ENCODE results near the gene PRKD1. TPM values are rescaled to one million over a fixed set of nuclear protein-coding genes. Genes with fewer than 3 reads are reported as not detected.

Gene PRKD1
- total and polyA plus RNA-seq, 10 of the 15 experiments (the other 5 are each of a cell fraction or from before 2014, with no cell fraction given), result 0.02 to 0.56 TPM; not detected in 8

GRCh38 chr14:29579838-29580237 lies 347.8 kb downstream of the PRKD1 start:
- no peaks in the 10 kb centered on the region for H3K4me1 ChIP-seq (ENCODE audit: control insufficient read depth, insufficient read depth, low read length)
- POLR2A ChIA-PET, result no interaction called here
- 14% methylated on average over 3 of the region's 3 CpGs for WGBS (ENCODE audit: insufficient coverage, insufficient replicate concordance, low lambda C conversion rate, missing lambda C conversion rate)
- CTCF ChIA-PET, result no interaction called here
- no peak overlapping the region for H3K27ac ChIP-seq (ENCODE audit: control insufficient read depth, insufficient read depth)
- SMC1A ChIA-PET (ENCODE audit: uncharacterized antibody, unreplicated experiment), result no interaction called here
- no peak for TF ChIP-seq REST (IDR thresholded peaks at IDR 0.05; ENCODE audit: low read depth, low read length)
- no peak for TF ChIP-seq ZNF217 (IDR thresholded peaks at IDR 0.05)
- FAIRE-seq (no peak), ATAC-seq (no peak), DNase-seq (ENCODE audit: low read depth, low spot score) (no peak)
- H4K20me1 ChIP-seq (ENCODE audit: control insufficient read depth, insufficient read depth), result no peaks in the 10 kb centered on the region
- H2AFZ ChIP-seq (ENCODE audit: control insufficient read depth, low read depth, low read length), result no peak overlapping the region
- in situ Hi-C loops (cut with MboI), result no loop called here
- H3K36me3 ChIP-seq (ENCODE audit: control insufficient read depth in 2 of 2, insufficient read depth in 2 of 2, low read length in 1 of 2), result no peaks in the 10 kb centered on the region
- H3K9me3 ChIP-seq (replicated peaks; ENCODE audit: control insufficient read depth, insufficient read depth, low read length), result no peaks in the 10 kb centered on the region
- no peaks in the 10 kb centered on the region for H3K79me2 ChIP-seq (ENCODE audit: control insufficient read depth, insufficient read depth, low read length)
- H3K4me2 ChIP-seq (ENCODE audit: control insufficient read depth, insufficient read depth), result no peak overlapping the region
- BruUV-seq (replicated peaks), result no TSS peak
- H3K27me3 ChIP-seq (replicated peaks in 1 of 2; ENCODE audit: control insufficient read depth in 2 of 2, insufficient read depth in 2 of 2, low read length in 1 of 2), result no peaks in the 10 kb centered on the region
- intact Hi-C loops (cut with micrococcal nuclease; ENCODE audit: unreplicated experiment), result no loop called here
- RAD21 ChIA-PET (ENCODE audit: unreplicated experiment), result no interaction called here
- no peak overlapping the region for H3K9ac ChIP-seq (ENCODE audit: control insufficient read depth, insufficient read depth, low read length)
- H3K4me3 ChIP-seq, result no peak overlapping the region

- no peaks in the 10 kb centered on the region for H3K36me3 ChIP-seq (ENCODE audit: control insufficient read depth in 2 of 2, insufficient read depth in 2 of 2, low read length in 1 of 2)
- H4K20me1 ChIP-seq (ENCODE audit: control insufficient read depth, insufficient read depth), result no peaks in the 10 kb centered on the region
- CTCF ChIA-PET, result no interaction called here
- H3K27ac ChIP-seq (ENCODE audit: control insufficient read depth, insufficient read depth), result no peak overlapping the region
- H2AFZ ChIP-seq (ENCODE audit: control insufficient read depth, low read depth, low read length), result no peak overlapping the region
- no peak overlapping the region for H3K9ac ChIP-seq (ENCODE audit: control insufficient read depth, insufficient read depth, low read length)
- RAD21 ChIA-PET (ENCODE audit: unreplicated experiment), result no interaction called here
- FAIRE-seq (no peak), DNase-seq (ENCODE audit: low read depth, low spot score) (no peak), ATAC-seq (no peak)
- in situ Hi-C loops (cut with MboI), result no loop called here
- no peaks in the 10 kb centered on the region for H3K9me3 ChIP-seq (replicated peaks; ENCODE audit: control insufficient read depth, insufficient read depth, low read length)
- H3K79me2 ChIP-seq (ENCODE audit: control insufficient read depth, insufficient read depth, low read length), result no peaks in the 10 kb centered on the region
- BruUV-seq (replicated peaks), result no TSS peak
- POLR2A ChIA-PET, result no interaction called here
- H3K27me3 ChIP-seq (replicated peaks in 1 of 2; ENCODE audit: control insufficient read depth in 2 of 2, insufficient read depth in 2 of 2, low read length in 1 of 2), result no peaks in the 10 kb centered on the region
- no peaks in the 10 kb centered on the region for H3K4me1 ChIP-seq (ENCODE audit: control insufficient read depth, insufficient read depth, low read length)
- no peak overlapping the region for H3K4me2 ChIP-seq (ENCODE audit: control insufficient read depth, insufficient read depth)
- WGBS (ENCODE audit: insufficient coverage, insufficient replicate concordance, low lambda C conversion rate, missing lambda C conversion rate), result 43% methylated on average over 4 of the region's 4 CpGs
- intact Hi-C loops (cut with micrococcal nuclease; ENCODE audit: unreplicated experiment), result no loop called here
- SMC1A ChIA-PET (ENCODE audit: uncharacterized antibody, unreplicated experiment), result no interaction called here
- no peak overlapping the region for H3K4me3 ChIP-seq
- TF ChIP-seq ZNF217 (IDR thresholded peaks at IDR 0.05) (no peak), ZBTB4 (CRISPR knock-in tag; IDR thresholded peaks at IDR 0.05) (no peak), CHD1 (IDR thresholded peaks at IDR 0.05; ENCODE audit: low read depth, low read length) (no peak), ZNF687 (IDR thresholded peaks at IDR 0.05) (no peak), NRF1 (conservative IDR thresholded peaks at IDR 0.05; ENCODE audit: low read depth, low read length) (no peak), WRNIP1 (IDR thresholded peaks at IDR 0.05; ENCODE audit: borderline replicate concordance, low read depth, low read length) (no peak)
Measured at GRCh38 chr14:29576927-29577326, 350.7 kb downstream of the PRKD1 start.
